HFF-Myc (cell line): ENCODE data around the gene MEOX2.

Source experiments
- DNase-seq: peaks from one replicate; pipeline ENCODE4 v3.0.0-alpha.2; 2011; ENCODE audit warnings: low read depth; ENCODE audit errors: extremely low read depth
- H3K4me3 ChIP-seq: replicated peaks from 2 replicates; pipeline ENCODE4 v1.5.1; 2011; ENCODE audit warnings: low read depth, mild to moderate bottlenecking, control low read depth, low read length
- TF ChIP-seq, protein P1 (sequence below): IDR thresholded peaks from 2 replicates; pipeline ENCODE4 v1.5.1; 2012; ENCODE audit warnings: mild to moderate bottlenecking, low read depth, low read length, control low read depth; ENCODE audit errors: missing control alignments

Gene MEOX2

DNA sequence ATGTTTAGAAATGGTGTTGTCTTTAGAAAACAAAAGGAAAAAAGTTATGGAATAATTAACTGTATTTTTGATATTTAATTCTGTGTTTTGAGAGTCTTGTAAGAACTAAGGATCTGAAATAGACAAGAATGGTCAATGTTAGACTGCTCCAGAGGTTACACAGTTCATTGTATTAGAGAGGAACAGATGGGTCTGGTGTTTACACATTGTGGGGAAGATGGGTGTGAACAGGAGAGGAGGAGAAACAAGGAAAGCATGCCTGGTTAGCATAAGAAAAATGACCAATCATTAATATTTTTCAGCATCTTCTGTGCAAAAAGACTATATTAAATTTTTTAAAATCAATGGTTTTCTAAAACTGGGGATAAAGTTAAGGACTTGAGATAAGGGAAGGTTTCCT is 11.9 kb downstream of the MEOX2 start:
- TF ChIP-seq, protein P1, sequence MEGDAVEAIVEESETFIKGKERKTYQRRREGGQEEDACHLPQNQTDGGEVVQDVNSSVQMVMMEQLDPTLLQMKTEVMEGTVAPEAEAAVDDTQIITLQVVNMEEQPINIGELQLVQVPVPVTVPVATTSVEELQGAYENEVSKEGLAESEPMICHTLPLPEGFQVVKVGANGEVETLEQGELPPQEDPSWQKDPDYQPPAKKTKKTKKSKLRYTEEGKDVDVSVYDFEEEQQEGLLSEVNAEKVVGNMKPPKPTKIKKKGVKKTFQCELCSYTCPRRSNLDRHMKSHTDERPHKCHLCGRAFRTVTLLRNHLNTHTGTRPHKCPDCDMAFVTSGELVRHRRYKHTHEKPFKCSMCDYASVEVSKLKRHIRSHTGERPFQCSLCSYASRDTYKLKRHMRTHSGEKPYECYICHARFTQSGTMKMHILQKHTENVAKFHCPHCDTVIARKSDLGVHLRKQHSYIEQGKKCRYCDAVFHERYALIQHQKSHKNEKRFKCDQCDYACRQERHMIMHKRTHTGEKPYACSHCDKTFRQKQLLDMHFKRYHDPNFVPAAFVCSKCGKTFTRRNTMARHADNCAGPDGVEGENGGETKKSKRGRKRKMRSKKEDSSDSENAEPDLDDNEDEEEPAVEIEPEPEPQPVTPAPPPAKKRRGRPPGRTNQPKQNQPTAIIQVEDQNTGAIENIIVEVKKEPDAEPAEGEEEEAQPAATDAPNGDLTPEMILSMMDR, result no peak
- DNase-seq, result no peak
- H3K4me3 ChIP-seq, result no peak overlapping the region

DNA sequence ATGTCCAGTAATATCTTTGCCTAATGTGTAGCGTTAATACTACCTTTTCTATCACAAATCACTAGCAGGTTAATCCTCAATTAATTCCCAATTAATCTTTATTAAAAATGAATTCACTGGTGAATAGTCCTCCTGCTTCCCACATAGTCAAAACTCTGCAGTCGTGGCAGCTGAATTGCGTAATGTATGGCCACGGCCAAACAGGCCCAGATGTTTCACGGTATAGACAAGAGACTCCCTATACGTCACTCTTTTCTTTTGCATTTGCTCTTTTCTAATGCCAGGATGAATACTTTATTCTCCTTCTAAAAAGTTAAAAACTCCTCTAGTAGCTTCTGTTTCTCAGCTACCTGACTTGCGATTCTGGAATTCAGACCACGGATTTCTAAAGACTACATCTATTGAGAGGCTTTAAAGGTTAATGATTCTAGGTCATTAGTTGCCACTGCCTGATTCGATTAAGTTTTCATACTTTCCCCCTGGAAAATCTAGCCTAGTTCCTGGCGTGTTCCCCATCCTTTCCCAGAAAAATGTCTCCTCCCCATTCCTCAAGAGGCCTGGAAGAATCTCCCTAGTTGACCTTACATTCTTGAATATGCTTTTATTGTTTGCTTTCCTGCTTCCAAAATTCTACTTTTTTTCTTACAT is 16.9 kb downstream of the MEOX2 start:
- no peak for DNase-seq
- H3K4me3 ChIP-seq, result no peak overlapping the region
- TF ChIP-seq, protein P1, result no peak

DNA sequence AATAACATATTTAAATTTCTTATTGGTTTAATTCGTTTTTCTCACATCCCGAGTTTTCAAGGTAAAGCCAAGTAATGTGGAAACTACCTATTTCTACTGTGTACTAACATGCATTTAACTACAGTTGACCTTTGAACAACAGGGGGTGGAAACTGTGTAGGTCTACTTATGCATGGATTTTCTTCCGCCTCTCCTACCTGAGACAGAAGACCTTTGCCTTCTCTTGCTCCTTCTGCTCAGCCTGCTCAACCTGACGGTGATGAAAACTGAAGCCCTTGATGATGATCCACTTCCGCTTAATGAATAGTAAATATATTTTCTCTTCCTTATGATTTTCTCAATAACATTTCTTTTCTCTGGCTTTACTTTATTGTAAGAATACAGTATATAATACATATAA is 18.5 kb downstream of the MEOX2 start:
- H3K4me3 ChIP-seq, result no peak overlapping the region
- no peak for DNase-seq
- TF ChIP-seq, protein P1, result no peak

GRCh38 chr7:15662451-15662850 is 24.0 kb downstream of the MEOX2 start:
- no peak for DNase-seq
- TF ChIP-seq, protein P1, result no peak
- H3K4me3 ChIP-seq, result no peak overlapping the region

- TF ChIP-seq, protein P1, result no peak
Observed at GRCh38 chr7:15658247-15658646, 28.2 kb downstream of the MEOX2 start.

GRCh38 chr7:15652776-15653290 is 33.6 kb downstream of the MEOX2 start:
- TF ChIP-seq, protein P1, result no peak
- no peak overlapping the region for H3K4me3 ChIP-seq
- DNase-seq, result no peak

More at GRCh38 chr7:15658247-15658646, 28.2 kb downstream of the MEOX2 start:
- no peak for DNase-seq
- H3K4me3 ChIP-seq, result no peak overlapping the region

DNA sequence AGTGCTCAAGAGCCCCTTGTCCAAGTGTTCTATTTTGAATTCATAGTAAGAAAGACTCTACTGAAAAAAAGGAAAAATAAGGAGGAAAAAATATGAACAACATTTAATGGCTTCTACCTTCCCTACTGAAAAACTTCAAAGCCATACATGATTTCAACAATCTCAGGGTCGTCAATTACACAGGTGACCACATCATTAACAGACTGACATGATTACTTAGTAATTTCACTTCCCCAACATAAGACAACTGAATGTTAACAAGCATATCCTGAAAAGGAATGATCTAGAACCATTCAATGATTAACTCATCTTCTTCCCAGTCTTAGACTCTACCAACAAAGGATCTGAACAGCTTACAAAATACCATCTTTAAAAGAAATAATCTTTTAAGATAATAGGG is 34.8 kb downstream of the MEOX2 start:
- no peak overlapping the region for H3K4me3 ChIP-seq
- DNase-seq, result no peak
- TF ChIP-seq, protein P1, result no peak
